ENCODE results near the gene FAM174C. TPM values are rescaled to one million over a fixed set of nuclear protein-coding genes. Genes with fewer than 3 reads are reported as not detected.

Gene FAM174C
- total RNA-seq, 2 experiments from 2014 or later = 74.8 to 76.1 TPM

DNA sequence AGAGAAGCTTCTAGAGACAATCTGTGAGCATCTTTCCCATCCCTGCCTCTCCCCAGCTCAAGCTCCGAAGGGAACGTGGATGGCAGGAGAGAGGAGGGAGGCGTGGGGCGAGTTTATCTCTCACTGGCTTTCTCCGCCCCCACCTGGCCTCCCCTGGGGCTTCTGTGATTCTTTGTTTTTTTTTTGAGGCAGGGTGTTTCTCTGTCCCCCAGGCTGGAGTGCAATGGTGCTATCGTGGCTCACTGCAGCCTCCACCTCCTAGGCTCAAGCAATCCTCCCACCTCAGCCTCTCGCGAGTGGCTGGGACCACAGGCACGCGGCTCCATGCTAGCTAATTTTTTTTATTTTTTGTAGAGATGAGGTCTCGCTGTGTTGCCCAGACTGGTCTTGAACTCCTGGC is 33.4 kb downstream of the FAM174C start:
- POLR2A ChIA-PET = no interaction called here
- Mint-ChIP-seq H3K27me3 (no peaks in the 10 kb centered on the region), H3K36me3 (no peaks in the 10 kb centered on the region), H3K9me3 (no peaks in the 10 kb centered on the region), H3K4me3 (no peak overlapping the region), H3K4me1 (ENCODE audit: low read depth) (no peaks in the 10 kb centered on the region), H3K27ac (no peak overlapping the region)
- CTCF ChIA-PET = no interaction called here
- intact Hi-C loops (cut with micrococcal nuclease) = no loop called here
- DNase-seq = no peak

DNA sequence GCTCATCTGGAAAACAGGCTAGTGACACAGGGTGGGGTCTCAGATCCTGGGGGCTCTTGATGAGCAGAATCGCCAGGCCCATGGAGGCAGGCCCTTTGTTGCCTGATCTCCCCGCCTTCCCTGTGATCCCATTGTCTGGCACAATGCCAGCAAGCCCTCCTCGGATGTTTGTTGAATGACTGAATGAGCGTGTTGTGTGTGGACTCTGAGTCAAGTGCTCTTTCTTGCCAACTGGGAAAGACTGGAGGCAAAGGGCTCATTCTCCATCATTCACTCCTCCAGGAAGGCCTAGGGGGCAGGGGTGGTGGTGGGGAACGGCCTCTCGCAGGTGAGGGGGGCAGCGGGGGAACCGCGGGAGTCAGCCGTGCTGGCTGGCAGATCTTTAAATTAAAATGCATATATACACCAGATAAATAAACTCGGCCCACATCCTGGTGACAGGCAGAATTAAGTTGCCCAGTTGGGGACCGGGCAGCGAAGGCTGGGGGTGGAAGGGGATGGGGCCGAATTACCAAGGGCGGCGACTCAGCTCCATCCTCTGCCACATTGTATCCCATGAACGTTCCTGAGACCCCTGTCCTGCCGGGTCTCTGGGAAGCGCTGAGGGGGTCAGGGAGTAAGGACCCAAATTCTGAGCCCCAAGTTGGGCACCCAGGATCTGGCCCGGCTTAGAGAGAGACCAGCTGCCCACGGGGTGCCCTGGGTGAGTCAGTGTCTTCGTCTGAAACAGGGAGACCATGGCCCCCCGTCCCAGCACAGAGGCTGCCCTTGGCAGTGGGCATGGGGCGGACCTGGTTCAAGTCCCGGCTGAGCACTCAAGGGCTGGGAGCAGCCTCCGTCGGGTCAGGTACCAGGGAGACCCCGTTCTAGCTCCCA is 34.9 kb downstream of the FAM174C start:
- Mint-ChIP-seq H3K27me3 (peaks cover 2% of the 10 kb centered on the region), H3K9me3 (no peaks in the 10 kb centered on the region)
- CTCF ChIA-PET = no interaction called here

DNA sequence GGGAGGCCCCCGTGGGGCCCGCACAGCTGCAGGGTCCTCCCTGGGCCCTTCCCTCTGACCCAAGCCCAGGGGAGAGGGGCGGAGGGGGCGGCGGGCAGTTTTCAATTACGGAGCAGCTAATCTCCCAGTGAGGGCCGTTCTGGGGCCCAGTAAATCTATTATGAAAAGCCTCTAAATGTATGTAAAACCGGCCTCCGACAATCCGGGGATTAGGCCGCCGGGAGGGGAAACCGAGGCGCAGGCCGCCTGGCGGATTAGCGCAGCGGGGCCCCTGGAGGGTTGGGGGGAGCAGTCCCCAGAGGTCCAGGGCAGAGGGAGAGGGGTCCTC is 35.5 kb downstream of the FAM174C start:
- H3K4me3 Mint-ChIP-seq = no peak overlapping the region
- CTCF ChIA-PET = no interaction called here
- no peaks in the 10 kb centered on the region for H3K36me3 Mint-ChIP-seq
- DNase-seq = no peak
- POLR2A ChIA-PET = no interaction called here
- no peak overlapping the region for H3K27ac Mint-ChIP-seq
- intact Hi-C loops (cut with micrococcal nuclease) = no loop called here
- no peaks in the 10 kb centered on the region for H3K4me1 Mint-ChIP-seq (ENCODE audit: low read depth)
- no peaks in the 10 kb centered on the region for H3K9me3 Mint-ChIP-seq
- H3K27me3 Mint-ChIP-seq = peaks cover 2% of the 10 kb centered on the region

More for the DNA sequence above, 34.9 kb downstream of the FAM174C start:
- intact Hi-C loops (cut with micrococcal nuclease) = no loop called here
- POLR2A ChIA-PET = no interaction called here
- no peaks in the 10 kb centered on the region for H3K4me1 Mint-ChIP-seq (ENCODE audit: low read depth)
- no peak for DNase-seq
- H3K36me3 Mint-ChIP-seq = no peaks in the 10 kb centered on the region
- no peak overlapping the region for H3K27ac Mint-ChIP-seq
- H3K4me3 Mint-ChIP-seq = no peak overlapping the region

DNA sequence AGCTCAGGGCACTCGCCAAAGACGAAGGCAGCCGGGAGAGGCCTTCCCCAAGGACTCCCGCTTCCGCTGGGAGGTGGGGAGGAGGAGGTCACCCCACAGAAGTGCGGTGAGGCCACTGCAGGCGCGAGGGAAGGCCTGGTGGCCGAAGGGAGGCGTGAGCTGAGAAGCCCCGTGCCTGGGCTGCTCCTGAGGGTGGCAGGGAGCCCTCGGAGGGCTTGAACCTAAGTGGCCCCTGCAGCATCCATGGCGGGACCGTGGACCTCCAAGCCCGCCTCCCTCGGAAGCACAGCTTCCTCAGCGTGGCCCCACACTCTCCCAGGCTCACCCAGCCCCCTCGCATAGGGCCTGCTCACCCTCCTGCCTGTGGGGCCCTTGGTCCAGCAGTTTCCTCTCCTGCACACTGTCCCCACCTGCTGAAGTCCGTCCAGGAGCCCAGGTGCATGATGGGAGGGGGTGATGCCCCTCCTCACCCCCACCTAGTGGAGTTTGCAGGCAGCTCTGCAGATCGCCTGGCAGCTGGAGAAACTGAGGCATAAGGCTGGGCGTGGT is 36.3 kb downstream of the FAM174C start:
- Mint-ChIP-seq H3K27ac (no peak overlapping the region), H3K4me1 (ENCODE audit: low read depth) (no peaks in the 10 kb centered on the region), H3K4me3 (no peak overlapping the region), H3K27me3 (peaks cover 3% of the 10 kb centered on the region), H3K36me3 (no peaks in the 10 kb centered on the region), H3K9me3 (no peaks in the 10 kb centered on the region)
- no peak for DNase-seq
- intact Hi-C loops (cut with micrococcal nuclease) = no loop called here
- ChIA-PET POLR2A (no interaction called here), CTCF (no interaction called here)

DNA sequence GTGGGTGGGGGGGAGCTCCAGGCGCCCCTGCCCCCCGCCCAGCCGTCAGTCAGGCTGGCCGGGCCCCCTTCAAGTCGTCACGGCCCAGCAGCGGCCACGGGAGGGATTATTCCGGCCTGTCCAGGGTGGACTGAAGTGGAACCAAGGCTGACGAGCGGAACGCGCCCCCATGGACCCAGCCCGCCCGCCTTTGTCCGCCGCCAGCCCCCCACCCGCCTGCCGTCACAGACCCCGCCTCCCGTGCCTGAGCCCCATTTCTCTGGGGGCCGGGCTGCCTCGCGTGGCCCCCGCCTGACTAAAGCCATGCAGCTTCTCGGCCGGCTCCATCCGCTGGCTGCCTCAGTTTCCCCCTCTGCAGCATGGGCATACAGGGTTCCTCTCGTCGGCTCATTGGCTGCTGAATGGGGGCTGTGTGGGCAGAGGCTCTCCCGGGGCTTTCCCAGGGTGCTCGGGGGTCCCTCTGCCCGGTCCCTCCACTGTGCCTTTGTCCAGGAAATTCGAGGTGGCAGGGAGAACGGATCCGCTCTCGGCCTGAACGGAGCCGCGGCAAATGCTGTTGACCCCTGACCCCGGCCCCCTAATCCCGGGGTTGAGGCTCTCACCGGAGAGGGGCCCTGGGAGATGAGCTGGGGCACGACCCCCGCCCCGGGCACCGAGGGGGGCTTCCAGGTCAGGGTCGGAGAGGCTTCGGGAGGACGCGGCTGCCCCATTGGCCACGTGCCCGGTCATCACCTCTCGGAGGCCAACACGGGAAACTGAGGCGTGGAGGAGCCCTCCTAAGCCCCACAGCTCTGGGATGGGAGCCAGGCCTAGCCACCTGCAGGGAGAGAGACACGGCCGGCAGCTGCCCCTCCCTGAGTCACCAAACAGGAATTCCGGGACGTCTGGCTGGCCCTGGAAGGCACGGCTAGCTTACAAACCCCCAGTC is 37.7 kb downstream of the FAM174C start:
- POLR2A ChIA-PET = no interaction called here
- H3K9me3 Mint-ChIP-seq = no peaks in the 10 kb centered on the region
- H3K27ac Mint-ChIP-seq = no peak overlapping the region
- H3K36me3 Mint-ChIP-seq = no peaks in the 10 kb centered on the region
- peaks cover 13% of the 10 kb centered on the region for H3K27me3 Mint-ChIP-seq
- no peak for DNase-seq
- CTCF ChIA-PET = no interaction called here
- H3K4me1 Mint-ChIP-seq (ENCODE audit: low read depth) = no peaks in the 10 kb centered on the region
- no peak overlapping the region for H3K4me3 Mint-ChIP-seq
- intact Hi-C loops (cut with micrococcal nuclease) = no loop called here

DNA sequence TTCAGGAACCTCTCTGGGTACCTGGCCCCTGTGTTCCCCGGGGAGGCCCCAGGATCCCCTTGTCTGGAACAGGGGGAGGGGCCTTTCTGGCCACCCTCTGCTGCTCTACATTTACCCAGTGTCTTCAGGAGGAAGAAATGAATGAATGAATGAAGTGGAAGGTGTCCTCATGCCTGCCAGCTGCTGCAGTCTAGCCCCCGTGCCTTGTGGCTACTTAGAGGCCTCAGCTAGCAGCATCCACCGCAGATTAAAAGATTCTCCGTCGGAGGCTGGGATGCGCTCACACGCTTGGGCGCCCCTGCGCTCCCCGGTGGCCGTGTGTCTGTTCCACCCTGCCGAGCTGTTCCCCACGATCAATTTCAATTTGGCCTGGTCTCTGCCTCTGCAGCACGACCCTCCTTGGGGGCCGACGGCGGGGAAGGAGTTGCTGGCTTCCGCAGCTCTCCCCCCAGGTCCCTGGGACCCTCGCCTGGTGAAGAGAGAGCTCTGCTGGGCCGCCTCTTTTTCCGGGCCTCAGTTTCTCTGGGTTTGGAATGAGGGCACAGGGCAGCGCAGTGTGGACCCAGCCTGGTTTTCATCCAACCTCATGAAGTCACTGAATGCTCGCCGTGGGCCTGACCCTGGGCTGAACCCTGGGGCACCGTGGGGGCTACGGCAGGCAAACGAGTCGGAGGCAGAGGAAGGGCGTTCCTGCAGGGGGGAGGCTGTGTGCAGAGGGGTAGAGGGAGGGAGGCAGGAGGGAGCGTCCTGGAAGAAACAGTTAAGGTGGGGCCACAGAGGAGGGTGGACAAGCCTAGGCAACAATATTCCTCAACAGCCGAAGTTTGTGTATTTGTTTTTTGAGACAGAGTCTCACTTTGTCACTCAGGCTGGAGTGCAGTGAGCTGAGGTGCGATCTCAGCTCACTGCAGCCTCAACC is 38.6 kb downstream of the FAM174C start:
- no peaks in the 10 kb centered on the region for H3K4me1 Mint-ChIP-seq (ENCODE audit: low read depth)
- no peaks in the 10 kb centered on the region for H3K36me3 Mint-ChIP-seq
- DNase-seq = no peak
- no peak overlapping the region for H3K27ac Mint-ChIP-seq
- intact Hi-C loops (cut with micrococcal nuclease) = no loop called here
- peaks cover 19% of the 10 kb centered on the region for H3K27me3 Mint-ChIP-seq
- CTCF ChIA-PET = no interaction called here
- no peaks in the 10 kb centered on the region for H3K9me3 Mint-ChIP-seq
- POLR2A ChIA-PET = no interaction called here
- H3K4me3 Mint-ChIP-seq = no peak overlapping the region

DNA sequence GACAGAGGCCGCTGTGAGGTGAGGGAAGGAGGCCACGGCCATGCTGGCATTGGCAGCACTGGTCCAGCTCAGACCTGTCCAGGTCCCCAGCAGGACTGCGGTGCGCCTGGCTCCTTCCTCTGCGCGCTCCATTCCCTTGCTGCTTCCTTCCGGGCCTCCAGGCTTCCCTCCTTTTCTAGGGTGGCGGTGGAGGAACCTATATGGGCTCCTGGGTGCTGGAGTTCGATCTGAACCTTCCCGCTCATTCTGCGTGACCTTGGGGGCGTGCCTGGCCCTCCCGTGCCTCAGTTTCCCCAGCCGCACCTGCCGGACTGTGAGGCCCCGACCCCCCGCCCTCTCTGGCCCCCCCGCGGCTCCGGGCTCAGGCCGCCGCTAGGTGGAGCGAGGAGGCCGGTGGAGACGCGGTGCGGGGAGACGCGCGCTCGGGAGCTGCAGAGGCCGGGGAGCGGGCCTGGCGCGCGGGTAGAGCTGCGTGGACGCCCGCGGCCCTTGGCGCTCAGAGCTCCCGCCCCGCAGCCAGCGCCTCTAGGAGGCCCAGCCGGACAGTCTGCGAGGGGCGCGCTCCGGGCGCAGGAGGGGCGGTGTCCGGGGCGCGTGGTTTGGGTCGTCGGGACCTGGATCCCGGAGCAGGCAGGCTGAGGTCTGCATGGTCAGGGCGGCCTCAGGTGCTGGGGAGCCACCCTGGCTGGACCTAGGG is 40.3 kb downstream of the FAM174C start:
- no peaks in the 10 kb centered on the region for H3K9me3 Mint-ChIP-seq
- POLR2A ChIA-PET = no interaction called here
- intact Hi-C loops (cut with micrococcal nuclease) = no loop called here
- CTCF ChIA-PET = interaction anchor here (0.7 to 1.6 kb wide), 5 partner anchors 36 to 356 kb away, joined by 3 to 4 read pairs (median 3); partner anchors contain the start of gene NDUFS7
- H3K27ac Mint-ChIP-seq = no peak overlapping the region
- no peaks in the 10 kb centered on the region for H3K4me1 Mint-ChIP-seq (ENCODE audit: low read depth)
- H3K36me3 Mint-ChIP-seq = no peaks in the 10 kb centered on the region
- peaks cover 25% of the 10 kb centered on the region for H3K27me3 Mint-ChIP-seq
- H3K4me3 Mint-ChIP-seq = no peak overlapping the region
- DNase-seq = peak; percentile 42

DNA sequence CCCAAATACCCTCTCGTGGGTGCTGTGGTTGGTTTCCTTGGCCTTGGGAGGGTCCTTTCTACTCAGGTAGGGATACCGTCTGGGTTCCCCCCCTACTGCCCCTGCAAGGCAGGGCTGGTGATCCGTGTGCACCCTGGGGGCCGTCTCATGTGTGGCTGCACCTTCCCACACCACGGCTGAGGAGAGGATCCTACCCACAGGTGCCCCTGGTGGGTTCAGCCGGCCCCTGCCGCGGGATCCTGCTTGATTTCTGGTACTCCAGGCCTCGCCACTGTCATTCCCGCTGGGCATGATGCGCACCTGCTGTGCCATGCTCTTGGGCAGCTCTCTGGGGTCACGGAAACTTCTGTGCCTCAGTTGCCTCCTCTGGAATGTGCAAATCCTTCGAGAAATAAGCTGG is 41.1 kb downstream of the FAM174C start:
- intact Hi-C loops (cut with micrococcal nuclease) = no loop called here
- H3K4me3 Mint-ChIP-seq = no peak overlapping the region
- DNase-seq = no peak
- H3K27ac Mint-ChIP-seq = no peak overlapping the region
- H3K9me3 Mint-ChIP-seq = no peaks in the 10 kb centered on the region
- peaks cover 28% of the 10 kb centered on the region for H3K27me3 Mint-ChIP-seq
- H3K36me3 Mint-ChIP-seq = no peaks in the 10 kb centered on the region
- H3K4me1 Mint-ChIP-seq (ENCODE audit: low read depth) = no peaks in the 10 kb centered on the region
- CTCF ChIA-PET = interaction anchor here (1.6 kb wide), 1 partner anchor 356 kb away, joined by 3 read pairs; no protein-coding TSS in a partner anchor
- POLR2A ChIA-PET = no interaction called here

DNA sequence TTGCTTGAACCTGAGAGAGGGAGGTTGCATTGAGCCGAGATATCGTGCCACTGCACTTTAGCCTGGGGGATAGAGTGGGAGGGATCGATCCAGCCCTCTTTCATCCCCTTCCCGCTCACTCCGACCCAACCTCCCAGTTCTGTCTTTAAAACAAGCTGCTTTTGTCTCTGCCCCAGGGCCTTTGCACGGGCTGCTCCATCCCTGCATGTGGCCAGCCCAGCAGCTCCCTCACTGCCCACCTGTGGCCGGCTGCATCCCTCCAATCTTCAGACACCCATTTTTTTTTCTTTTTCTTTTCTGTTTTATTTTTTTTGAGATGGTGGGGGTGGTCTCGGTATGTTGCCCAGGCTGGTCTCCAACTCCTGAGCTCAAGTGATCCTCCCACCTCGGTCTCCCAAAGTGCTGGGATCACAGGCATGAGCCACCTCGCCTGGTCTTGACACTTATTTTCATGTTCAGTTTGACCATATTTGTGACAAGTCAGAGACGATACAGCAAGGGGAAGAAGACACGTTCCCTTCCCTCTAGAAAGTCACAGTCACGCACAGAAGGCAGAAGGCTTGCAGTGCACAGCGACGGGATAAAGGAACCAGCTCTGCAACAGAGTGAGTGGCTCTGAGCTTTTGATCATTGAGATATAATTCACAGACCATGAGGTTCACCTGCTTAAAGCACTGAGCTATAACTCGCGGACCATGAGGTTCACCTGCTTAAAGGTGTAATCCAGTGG is 42.1 kb downstream of the FAM174C start:
- intact Hi-C loops (cut with micrococcal nuclease) = no loop called here
- POLR2A ChIA-PET = no interaction called here
- H3K27ac Mint-ChIP-seq = no peak overlapping the region
- H3K9me3 Mint-ChIP-seq = no peaks in the 10 kb centered on the region
- H3K4me3 Mint-ChIP-seq = no peak overlapping the region
- no peak for DNase-seq
- no peaks in the 10 kb centered on the region for H3K36me3 Mint-ChIP-seq
- CTCF ChIA-PET = interaction anchor here (1.6 kb wide), 1 partner anchor 355 kb away, joined by 3 read pairs; no protein-coding TSS in a partner anchor
- H3K27me3 Mint-ChIP-seq = peaks cover 30% of the 10 kb centered on the region
- no peaks in the 10 kb centered on the region for H3K4me1 Mint-ChIP-seq (ENCODE audit: low read depth)

DNA sequence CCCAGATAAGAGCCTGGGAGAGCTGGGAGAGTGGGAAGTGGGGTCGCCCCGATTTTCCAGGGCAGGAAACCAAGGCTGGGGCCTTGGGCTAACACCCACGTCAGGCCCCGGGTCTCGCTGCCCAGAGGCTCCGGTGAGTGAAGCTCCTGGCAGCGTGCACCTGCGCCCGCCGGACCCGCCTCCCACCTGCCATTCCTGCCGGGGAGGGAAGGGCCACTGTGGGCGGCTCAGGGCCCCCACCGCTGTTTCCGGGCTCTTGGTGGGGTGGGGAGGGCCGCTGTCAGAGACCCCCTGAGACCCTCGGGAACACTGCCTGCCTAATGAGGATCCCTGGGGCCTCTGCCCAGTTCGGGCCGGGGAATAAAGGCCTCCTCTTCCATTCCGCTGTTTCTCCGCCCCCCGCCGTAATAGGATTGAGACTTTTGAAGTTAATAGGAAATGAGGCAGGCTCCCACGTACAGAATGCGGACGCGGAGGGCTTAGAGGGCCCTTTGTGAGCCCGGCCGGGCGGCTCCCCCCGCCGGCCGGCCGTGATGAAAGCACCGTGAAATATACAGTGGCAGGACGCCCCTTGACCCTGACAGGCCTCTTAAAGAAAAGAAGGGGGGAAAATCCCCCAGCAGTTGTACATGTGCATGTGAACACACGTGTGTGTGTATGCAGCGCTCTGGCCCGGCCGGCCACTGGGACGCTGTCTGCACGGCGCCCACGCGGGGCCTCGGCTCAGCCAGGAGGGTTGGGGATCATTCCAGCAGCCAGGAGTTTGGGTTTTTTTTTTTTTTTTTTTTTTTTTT is 43.5 kb downstream of the FAM174C start:
- ChIA-PET CTCF (no interaction called here), POLR2A (no interaction called here)
- H3K9me3 Mint-ChIP-seq = no peaks in the 10 kb centered on the region
- no peaks in the 10 kb centered on the region for H3K36me3 Mint-ChIP-seq
- H3K4me1 Mint-ChIP-seq (ENCODE audit: low read depth) = no peaks in the 10 kb centered on the region
- peaks cover 35% of the 10 kb centered on the region for H3K27me3 Mint-ChIP-seq
- H3K27ac Mint-ChIP-seq = no peak overlapping the region
- DNase-seq = no peak
- H3K4me3 Mint-ChIP-seq = no peak overlapping the region
- intact Hi-C loops (cut with micrococcal nuclease) = no loop called here
